ENCODE results near the gene GCH1.
A peak's percentile ranks its signal among the peaks of the same experiment; 100 is the strongest.
"Not testable (repeated sequence)": the region's sequence is repeated elsewhere in the genome, so short reads cannot be mapped to it uniquely, and the experiment has no call there.

GCH1 gene

DNA sequence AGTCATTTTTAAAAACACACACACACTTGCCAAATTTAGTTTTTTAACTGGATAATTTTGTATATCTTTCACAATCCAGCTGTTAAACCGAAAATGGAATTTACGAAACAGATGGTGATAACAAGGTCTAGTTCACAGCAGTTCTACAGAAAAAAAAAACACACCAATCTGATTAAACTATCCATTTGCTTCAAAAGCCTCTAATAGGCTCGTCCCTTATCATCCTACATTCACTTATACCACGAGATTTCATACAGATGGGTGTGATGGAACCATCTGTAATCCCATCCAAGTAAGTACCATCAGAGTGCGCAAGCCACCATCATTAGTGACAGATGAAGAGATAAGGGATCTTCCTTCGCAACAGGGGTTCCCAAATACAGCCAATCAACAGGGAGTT lies 20.1 kb downstream of the GCH1 start:
- Histone ChIP-seq H3K9ac (ENCODE audit: low read length) (no peak overlapping the region), H3K36me3 (ENCODE audit: control insufficient read depth, low read depth, low read length) (no peaks in the 10 kb centered on the region), H3K27ac (ENCODE audit: low read length) (no peak overlapping the region), H3K4me3 (ENCODE audit: low read length) (no peak overlapping the region), H3K4me1 (ENCODE audit: control insufficient read depth, low read depth, low read length) (peaks cover 3% of the 10 kb centered on the region), H3K9me3 (ENCODE audit: control insufficient read depth, low read depth, low read length) (no peaks in the 10 kb centered on the region), H3K27me3 (ENCODE audit: control insufficient read depth, insufficient read depth, low read length) (no peaks in the 10 kb centered on the region)

DNA sequence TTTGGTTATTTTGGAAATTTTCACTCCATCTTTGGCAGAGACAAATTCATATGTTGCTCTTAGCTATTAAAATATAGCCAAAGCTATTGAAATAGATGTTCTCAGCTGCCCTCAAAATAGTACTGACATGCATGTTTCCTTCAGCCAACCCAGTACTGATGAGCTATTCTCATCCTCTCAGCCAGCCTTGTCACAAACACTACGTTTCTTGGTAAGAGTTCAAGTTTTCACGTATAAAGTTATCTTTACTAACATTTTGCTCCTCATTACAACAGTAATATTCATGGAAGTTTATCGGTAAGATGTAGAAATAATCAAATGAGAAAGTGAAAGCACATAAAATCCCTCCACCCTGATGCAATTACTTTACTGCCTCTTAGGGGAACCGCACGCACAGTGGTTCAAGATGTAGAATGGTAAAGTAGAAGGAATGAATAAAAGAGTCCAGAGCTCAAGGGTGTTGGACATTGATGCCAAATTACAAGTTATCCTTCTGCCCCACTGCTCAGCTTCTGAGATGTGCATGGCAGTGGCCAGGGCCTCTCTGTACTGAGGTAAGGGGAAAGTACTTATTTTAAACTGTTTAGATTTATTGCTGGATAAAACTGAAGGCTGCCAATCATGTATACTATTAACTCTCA lies 20.7 kb downstream of the GCH1 start:
- Histone ChIP-seq H3K36me3 (ENCODE audit: control insufficient read depth, low read depth, low read length) (no peaks in the 10 kb centered on the region), H3K4me1 (ENCODE audit: control insufficient read depth, low read depth, low read length) (peaks cover 3% of the 10 kb centered on the region), H3K9me3 (ENCODE audit: control insufficient read depth, low read depth, low read length) (no peaks in the 10 kb centered on the region), H3K27ac (ENCODE audit: low read length) (no peak overlapping the region), H3K27me3 (ENCODE audit: control insufficient read depth, insufficient read depth, low read length) (no peaks in the 10 kb centered on the region), H3K4me3 (ENCODE audit: low read length) (no peak overlapping the region), H3K9ac (ENCODE audit: low read length) (no peak overlapping the region)

- no peaks in the 10 kb centered on the region for H3K36me3 ChIP-seq (ENCODE audit: control insufficient read depth, low read depth, low read length)
- H3K27me3 ChIP-seq (ENCODE audit: control insufficient read depth, insufficient read depth, low read length) = no peaks in the 10 kb centered on the region
- no peaks in the 10 kb centered on the region for H3K9me3 ChIP-seq (ENCODE audit: control insufficient read depth, low read depth, low read length)
- H3K27ac ChIP-seq (ENCODE audit: low read length) = no peak overlapping the region
- H3K9ac ChIP-seq (ENCODE audit: low read length) = no peak overlapping the region
- peaks cover 3% of the 10 kb centered on the region for H3K4me1 ChIP-seq (ENCODE audit: control insufficient read depth, low read depth, low read length)
- H3K4me3 ChIP-seq (ENCODE audit: low read length) = no peak overlapping the region
These were observed 21.3 kb downstream of the GCH1 start for GRCh38 chr14:54881235-54881760.

GRCh38 chr14:54877703-54878021 lies 25.0 kb downstream of the GCH1 start:
- peaks cover 3% of the 10 kb centered on the region for H3K4me1 ChIP-seq (ENCODE audit: control insufficient read depth, low read depth, low read length)
- H3K27ac ChIP-seq (ENCODE audit: low read length) = no peak overlapping the region
- no peaks in the 10 kb centered on the region for H3K9me3 ChIP-seq (ENCODE audit: control insufficient read depth, low read depth, low read length)
- H3K36me3 ChIP-seq (ENCODE audit: control insufficient read depth, low read depth, low read length) = no peaks in the 10 kb centered on the region
- H3K4me3 ChIP-seq (ENCODE audit: low read length) = no peak overlapping the region
- no peak overlapping the region for H3K9ac ChIP-seq (ENCODE audit: low read length)
- no peaks in the 10 kb centered on the region for H3K27me3 ChIP-seq (ENCODE audit: control insufficient read depth, insufficient read depth, low read length)

- Histone ChIP-seq H3K27ac (ENCODE audit: low read length) (no peak overlapping the region), H3K9ac (ENCODE audit: low read length) (no peak overlapping the region), H3K27me3 (ENCODE audit: control insufficient read depth, insufficient read depth, low read length) (no peaks in the 10 kb centered on the region), H3K36me3 (ENCODE audit: control insufficient read depth, low read depth, low read length) (no peaks in the 10 kb centered on the region), H3K9me3 (ENCODE audit: control insufficient read depth, low read depth, low read length) (no peaks in the 10 kb centered on the region), H3K4me1 (ENCODE audit: control insufficient read depth, low read depth, low read length) (peaks cover 3% of the 10 kb centered on the region), H3K4me3 (ENCODE audit: low read length) (no peak overlapping the region)
These were observed 25.5 kb downstream of the GCH1 start for GRCh38 chr14:54877015-54877702.

DNA sequence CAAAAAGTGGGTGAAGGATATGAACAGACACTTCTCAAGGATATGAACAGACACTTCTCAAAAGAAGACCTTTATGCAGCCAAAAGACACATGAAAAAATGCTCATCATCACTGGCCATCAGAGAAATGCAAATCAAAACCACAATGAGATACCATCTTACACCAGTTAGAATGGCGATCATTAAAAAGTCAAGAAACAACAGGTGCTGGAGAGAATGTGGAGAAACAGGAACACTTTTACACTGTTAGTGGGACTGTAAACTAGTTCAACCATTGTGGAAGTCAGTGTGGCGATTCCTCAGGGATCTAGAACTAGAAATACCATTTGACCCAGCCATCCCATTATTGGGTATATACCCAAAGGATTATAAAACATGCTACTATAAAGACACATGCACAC lies 27.0 kb downstream of the GCH1 start:
- H3K4me3 ChIP-seq (ENCODE audit: low read length); H3K36me3 ChIP-seq (ENCODE audit: control insufficient read depth, low read depth, low read length); H3K9me3 ChIP-seq (ENCODE audit: control insufficient read depth, low read depth, low read length); H3K27me3 ChIP-seq (ENCODE audit: control insufficient read depth, insufficient read depth, low read length); H3K27ac ChIP-seq (ENCODE audit: low read length); H3K4me1 ChIP-seq (ENCODE audit: control insufficient read depth, low read depth, low read length); H3K9ac ChIP-seq (ENCODE audit: low read length): not testable (repeated sequence)

DNA sequence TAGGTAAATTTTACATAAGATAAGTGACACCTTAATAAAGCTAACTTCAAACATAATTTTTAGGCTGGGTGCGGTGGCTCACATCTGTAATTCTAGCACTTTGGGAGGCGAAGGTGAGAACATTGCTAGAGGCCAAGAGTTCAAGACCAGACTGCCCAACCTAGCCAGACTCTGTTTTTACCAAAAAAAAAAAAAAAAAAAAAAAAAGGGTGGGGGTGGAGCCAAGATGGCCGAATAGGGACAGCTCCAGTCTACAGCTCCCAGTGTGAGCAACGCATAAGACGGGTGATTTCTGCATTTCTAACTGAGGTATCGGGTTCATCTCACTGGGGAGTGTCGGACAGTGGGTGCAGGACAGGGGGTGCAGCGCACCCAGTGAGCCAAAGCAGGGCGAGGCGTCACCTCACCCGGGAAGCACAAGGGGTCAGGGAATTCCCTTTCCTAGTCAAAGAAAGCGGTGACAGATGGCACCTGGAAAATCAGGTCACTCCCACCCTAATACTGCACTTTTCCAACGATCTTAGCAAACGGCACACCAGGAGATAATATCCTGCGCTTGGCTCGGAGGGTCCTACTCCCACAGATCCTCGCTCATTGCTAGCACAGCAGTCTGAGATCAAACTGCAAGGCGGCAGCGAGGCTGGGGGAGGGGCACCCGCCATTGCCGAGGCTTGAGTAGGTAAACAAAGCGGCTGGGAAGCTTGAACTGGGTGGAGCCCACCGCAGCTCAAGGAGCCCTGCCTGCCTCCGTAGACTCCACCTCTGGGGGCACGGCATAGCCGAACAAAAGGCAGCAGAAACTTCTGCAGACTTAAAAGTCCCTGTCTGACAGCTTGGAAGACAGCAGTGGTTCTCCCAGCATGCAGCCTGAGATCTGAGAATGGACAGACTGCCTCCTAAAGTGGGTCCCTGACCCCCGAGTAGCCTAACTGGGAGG lies 32.2 kb downstream of the GCH1 start:
- H3K4me3 ChIP-seq (ENCODE audit: low read length) = peak overlapping the region; percentile 75
- not testable (repeated sequence) for H3K36me3 ChIP-seq (ENCODE audit: control insufficient read depth, low read depth, low read length); H3K27me3 ChIP-seq (ENCODE audit: control insufficient read depth, insufficient read depth, low read length); H3K9me3 ChIP-seq (ENCODE audit: control insufficient read depth, low read depth, low read length); H3K4me1 ChIP-seq (ENCODE audit: control insufficient read depth, low read depth, low read length)
- peak overlapping the region; percentile 64 for H3K27ac ChIP-seq (ENCODE audit: low read length)
- peak overlapping the region; percentile 87 for H3K9ac ChIP-seq (ENCODE audit: low read length)

GRCh38 chr14:54867011-54867410 lies 35.6 kb downstream of the GCH1 start:
- Histone ChIP-seq H3K4me1 (ENCODE audit: control insufficient read depth, low read depth, low read length) (no peaks in the 10 kb centered on the region), H3K36me3 (ENCODE audit: control insufficient read depth, low read depth, low read length) (no peaks in the 10 kb centered on the region), H3K9me3 (ENCODE audit: control insufficient read depth, low read depth, low read length) (no peaks in the 10 kb centered on the region), H3K4me3 (ENCODE audit: low read length) (no peak overlapping the region), H3K27me3 (ENCODE audit: control insufficient read depth, insufficient read depth, low read length) (no peaks in the 10 kb centered on the region), H3K27ac (ENCODE audit: low read length) (no peak overlapping the region), H3K9ac (ENCODE audit: low read length) (no peak overlapping the region)

- no peak overlapping the region for H3K4me3 ChIP-seq (ENCODE audit: low read length)
- H3K4me1 ChIP-seq (ENCODE audit: control insufficient read depth, low read depth, low read length) = no peaks in the 10 kb centered on the region
- H3K27ac ChIP-seq (ENCODE audit: low read length) = no peak overlapping the region
- H3K36me3 ChIP-seq (ENCODE audit: control insufficient read depth, low read depth, low read length) = no peaks in the 10 kb centered on the region
- H3K27me3 ChIP-seq (ENCODE audit: control insufficient read depth, insufficient read depth, low read length) = no peaks in the 10 kb centered on the region
- no peaks in the 10 kb centered on the region for H3K9me3 ChIP-seq (ENCODE audit: control insufficient read depth, low read depth, low read length)
- H3K9ac ChIP-seq (ENCODE audit: low read length) = no peak overlapping the region
These were observed 36.0 kb downstream of the GCH1 start for GRCh38 chr14:54866588-54866987.

DNA sequence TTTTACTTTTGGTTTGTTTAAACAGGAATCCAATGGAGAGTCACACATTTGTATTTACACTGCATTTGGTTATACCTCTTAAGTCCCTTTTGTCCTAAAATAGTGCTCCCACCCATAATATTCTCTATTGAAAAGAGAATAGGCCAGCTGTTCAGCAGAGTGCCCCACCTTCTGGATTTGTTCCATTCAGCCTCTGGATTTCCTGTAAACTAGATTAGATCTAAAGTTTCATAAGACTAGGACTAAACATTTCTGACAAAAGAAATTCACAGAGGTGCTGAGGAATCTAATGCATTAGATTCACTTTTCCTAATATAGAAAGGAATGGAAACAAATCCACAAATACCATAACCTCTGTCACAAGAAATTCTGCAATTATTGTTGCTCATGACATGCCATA lies 38.1 kb downstream of the GCH1 start:
- no peak overlapping the region for H3K4me3 ChIP-seq (ENCODE audit: low read length)
- H3K27ac ChIP-seq (ENCODE audit: low read length) = no peak overlapping the region
- H3K9ac ChIP-seq (ENCODE audit: low read length) = no peak overlapping the region
- no peaks in the 10 kb centered on the region for H3K36me3 ChIP-seq (ENCODE audit: control insufficient read depth, low read depth, low read length)
- no peaks in the 10 kb centered on the region for H3K27me3 ChIP-seq (ENCODE audit: control insufficient read depth, insufficient read depth, low read length)
- no peaks in the 10 kb centered on the region for H3K9me3 ChIP-seq (ENCODE audit: control insufficient read depth, low read depth, low read length)
- H3K4me1 ChIP-seq (ENCODE audit: control insufficient read depth, low read depth, low read length) = no peaks in the 10 kb centered on the region

GRCh38 chr14:54857830-54858269 lies 44.8 kb downstream of the GCH1 start:
- Histone ChIP-seq H3K9ac (ENCODE audit: low read length) (no peak overlapping the region), H3K4me3 (ENCODE audit: low read length) (no peak overlapping the region), H3K9me3 (ENCODE audit: control insufficient read depth, low read depth, low read length) (no peaks in the 10 kb centered on the region), H3K27ac (ENCODE audit: low read length) (no peak overlapping the region), H3K36me3 (ENCODE audit: control insufficient read depth, low read depth, low read length) (no peaks in the 10 kb centered on the region), H3K27me3 (ENCODE audit: control insufficient read depth, insufficient read depth, low read length) (no peaks in the 10 kb centered on the region), H3K4me1 (ENCODE audit: control insufficient read depth, low read depth, low read length) (peaks cover 11% of the 10 kb centered on the region)
